ENCODE results near the gene BTBD7.
"Not testable (repeated sequence)": the region's sequence is repeated elsewhere in the genome, so short reads cannot be mapped to it uniquely, and the experiment has no call there.

Gene BTBD7

GRCh38 chr14:93332853-93333630 is at the start of gene BTBD7:
TSS of gene BTBD7 (minus strand) at chr14:93333036. CDS start at chr14:93296051, 36,985 bp downstream.
- peak; percentile 15 for TF ChIP-seq CTCF (IDR thresholded peaks at IDR 0.05; ENCODE audit: low read depth, low read length)
- DNase-seq (ENCODE audit: low read depth in 2 of 2), result peak; percentile 94
- peak within 1 kb of the TSS; percentile 73 for H3K4me3 ChIP-seq (replicated peaks in 1 of 2; ENCODE audit: low read depth in 2 of 2, low read length in 2 of 2)

- no peak for DNase-seq (ENCODE audit: low read depth in 2 of 2)
- H3K4me3 ChIP-seq (replicated peaks in 1 of 2; ENCODE audit: low read depth in 2 of 2, low read length in 2 of 2), result no peak overlapping the region
- no peak for TF ChIP-seq CTCF (IDR thresholded peaks at IDR 0.05; ENCODE audit: low read depth, low read length)
Measured at GRCh38 chr14:93381644-93382043, 48.8 kb upstream of the BTBD7 start.

- TF ChIP-seq CTCF (IDR thresholded peaks at IDR 0.05; ENCODE audit: low read depth, low read length), result no peak
- DNase-seq (ENCODE audit: low read depth in 2 of 2), result no peak
- H3K4me3 ChIP-seq (replicated peaks in 1 of 2; ENCODE audit: low read depth in 2 of 2, low read length in 2 of 2), result no peak overlapping the region
Measured at GRCh38 chr14:93379831-93380230, 47.0 kb upstream of the BTBD7 start.

- DNase-seq (ENCODE audit: low read depth in 2 of 2), result no peak
- no peak overlapping the region for H3K4me3 ChIP-seq (replicated peaks in 1 of 2; ENCODE audit: low read depth in 2 of 2, low read length in 2 of 2)
Measured at GRCh38 chr14:93375673-93376156, 42.9 kb upstream of the BTBD7 start.

GRCh38 chr14:93369713-93370266 is 37.0 kb upstream of the BTBD7 start:
- no peak for DNase-seq (ENCODE audit: low read depth in 2 of 2)
- no peak for TF ChIP-seq CTCF (IDR thresholded peaks at IDR 0.05; ENCODE audit: low read depth, low read length)
- H3K4me3 ChIP-seq (replicated peaks in 1 of 2; ENCODE audit: low read depth in 2 of 2, low read length in 2 of 2), result no peak overlapping the region

More at GRCh38 chr14:93375673-93376156, 42.9 kb upstream of the BTBD7 start:
- TF ChIP-seq CTCF (IDR thresholded peaks at IDR 0.05; ENCODE audit: low read depth, low read length), result no peak

- TF ChIP-seq CTCF (IDR thresholded peaks at IDR 0.05; ENCODE audit: low read depth, low read length), result no peak
- no peak for DNase-seq (ENCODE audit: low read depth in 2 of 2)
- no peak overlapping the region for H3K4me3 ChIP-seq (replicated peaks in 1 of 2; ENCODE audit: low read depth in 2 of 2, low read length in 2 of 2)
Measured at GRCh38 chr14:93368996-93369712, 36.3 kb upstream of the BTBD7 start.

- DNase-seq (ENCODE audit: low read depth in 2 of 2); H3K4me3 ChIP-seq (replicated peaks in 1 of 2; ENCODE audit: low read depth in 2 of 2, low read length in 2 of 2): not testable (repeated sequence)
Measured at GRCh38 chr14:93354873-93355272, 22.0 kb upstream of the BTBD7 start.

Measured in cardiac fibroblast (primary cell).